BLaER1 treated with 17β-estradiol and CSF1 and Interleukin-3, amounts not matched to agents 10 nM and 100 nM (cell line): Measurements from ENCODE around the gene BRINP1.

Experiments
- H3K27ac ChIP-seq, 11 experiments: shearing (Covaris generic); formaldehyde crosslinking; 2 replicates each; pipeline ENCODE4 v1.8.1; 2022
- H3K27me3 ChIP-seq, 11 experiments: shearing (Covaris generic); formaldehyde crosslinking; 2 replicates each; pipeline ENCODE4 v1.8.1; 2022
- H3K36me3 ChIP-seq, 11 experiments: shearing (Covaris generic); formaldehyde crosslinking; 2 replicates each; pipeline ENCODE4 v1.8.1; 2022
- H3K4me1 ChIP-seq, 10 experiments: shearing (Covaris generic); formaldehyde crosslinking; 2 replicates each; pipeline ENCODE4 v1.8.1; 2022
- H3K4me2 ChIP-seq, 11 experiments: shearing (Covaris generic); formaldehyde crosslinking; 2 replicates each; pipeline ENCODE4 v1.8.1; 2022
- H3K4me3 ChIP-seq, 10 experiments: shearing (Covaris generic); formaldehyde crosslinking; 2 replicates each; pipeline ENCODE4 v1.8.1; 2022
- H3K9ac ChIP-seq, 11 experiments: shearing (Covaris generic); formaldehyde crosslinking; 2 replicates each; pipeline ENCODE4 v1.8.1; 2022
- H3K9me3 ChIP-seq, 11 experiments: shearing (Covaris generic); formaldehyde crosslinking; replicated peaks in 1 of 11; 2 replicates each; pipeline ENCODE4 v1.8.1; 2022
- H4K20me1 ChIP-seq, 11 experiments: shearing (Covaris generic); formaldehyde crosslinking; 2 replicates each; pipeline ENCODE4 v1.8.1; 2022
- Cebpa-rat ChIP-seq, 11 experiments: shearing (Covaris generic); IDR thresholded peaks; 2 replicates each; pipeline ENCODE4 v1.8.1; 2022

BRINP1 gene

GRCh38 chr9:119372951-119373350, 3.7 kb upstream of the BRINP1 start:
- H3K27me3 ChIP-seq, result no peaks in the 10 kb centered on the region
- no peaks in the 10 kb centered on the region for H3K4me1 ChIP-seq
- no peak for TF ChIP-seq Cebpa-rat (IDR thresholded peaks at IDR 0.05)
- no peak overlapping the region for H3K4me3 ChIP-seq
- H3K27ac ChIP-seq, result no peak overlapping the region
- no peak overlapping the region for H3K9ac ChIP-seq
- no peaks in the 10 kb centered on the region for H3K36me3 ChIP-seq
- H3K4me2 ChIP-seq, result no peak overlapping the region
- H3K9me3 ChIP-seq, result peaks cover 0 to 4% (median 0%) of the 10 kb centered on the region in 11 experiments; a peak in 1 of 22 replicates
- no peaks in the 10 kb centered on the region; a peak in 1 of 22 replicates for H4K20me1 ChIP-seq

GRCh38 chr9:119370816-119371215, 1.6 kb upstream of the BRINP1 start:
- H3K4me3 ChIP-seq, result no peak overlapping the region
- H3K9ac ChIP-seq, result no peak overlapping the region
- no peaks in the 10 kb centered on the region for H3K4me1 ChIP-seq
- H3K27ac ChIP-seq, result no peak overlapping the region
- H3K36me3 ChIP-seq, result no peaks in the 10 kb centered on the region
- no peak overlapping the region for H3K4me2 ChIP-seq
- H3K9me3 ChIP-seq, result peaks cover 0 to 4% (median 0%) of the 10 kb centered on the region in 11 experiments; a peak in 1 of 22 replicates
- no peaks in the 10 kb centered on the region for H4K20me1 ChIP-seq
- H3K27me3 ChIP-seq, result no peaks in the 10 kb centered on the region
- TF ChIP-seq Cebpa-rat (IDR thresholded peaks at IDR 0.05), result no peak

- Histone ChIP-seq H3K27ac (no peak overlapping the region), H3K9me3 (peaks cover 0 to 4% (median 0%) of the 10 kb centered on the region in 11 experiments; a peak in 1 of 22 replicates), H3K9ac (no peak overlapping the region), H3K4me3 (no peak overlapping the region), H3K4me1 (no peaks in the 10 kb centered on the region), H3K4me2 (no peak overlapping the region), H4K20me1 (no peaks in the 10 kb centered on the region), H3K27me3 (no peaks in the 10 kb centered on the region), H3K36me3 (no peaks in the 10 kb centered on the region)
- no peak for TF ChIP-seq Cebpa-rat (IDR thresholded peaks at IDR 0.05)
Measured at GRCh38 chr9:119369680-119370366, 588 bp upstream of the BRINP1 start.

- Histone ChIP-seq H3K27me3 (no peaks in the 10 kb centered on the region), H3K4me3 (no peak overlapping the region), H3K4me1 (no peaks in the 10 kb centered on the region), H3K9me3 (peaks cover 0 to 4% (median 0%) of the 10 kb centered on the region in 11 experiments; a peak in 1 of 22 replicates), H3K36me3 (no peaks in the 10 kb centered on the region), H4K20me1 (no peaks in the 10 kb centered on the region), H3K4me2 (no peak overlapping the region), H3K27ac (no peak overlapping the region), H3K9ac (no peak overlapping the region)
- no peak for TF ChIP-seq Cebpa-rat (IDR thresholded peaks at IDR 0.05)
Measured at GRCh38 chr9:119368179-119368578, 1.1 kb downstream of the BRINP1 start.

DNA sequence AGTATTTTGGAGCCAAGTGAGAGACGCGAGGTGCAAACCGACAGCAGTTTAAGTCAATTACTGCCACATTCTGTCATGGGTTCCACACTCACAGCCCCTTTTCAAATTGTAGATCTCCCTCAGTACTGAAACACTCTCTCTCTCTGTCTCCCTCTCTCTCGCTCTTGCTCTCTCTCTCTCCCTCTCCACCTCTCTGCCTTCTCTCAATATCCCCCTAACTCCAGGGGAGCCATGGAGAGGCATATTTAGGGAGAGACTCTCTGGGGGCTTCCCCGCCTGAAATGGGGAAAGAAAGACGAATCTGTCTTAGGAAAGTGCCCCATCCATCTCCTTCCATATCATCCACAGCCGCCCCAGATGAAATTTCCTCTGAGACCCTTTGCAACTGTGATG, 1.6 kb downstream of the BRINP1 start:
- Histone ChIP-seq H3K9me3 (peaks cover 0 to 4% (median 0%) of the 10 kb centered on the region in 11 experiments; a peak in 1 of 22 replicates), H3K27ac (no peak overlapping the region), H3K4me2 (no peak overlapping the region), H3K4me3 (no peak overlapping the region), H3K4me1 (no peaks in the 10 kb centered on the region), H4K20me1 (no peaks in the 10 kb centered on the region), H3K9ac (no peak overlapping the region), H3K36me3 (no peaks in the 10 kb centered on the region), H3K27me3 (no peaks in the 10 kb centered on the region)
- no peak for TF ChIP-seq Cebpa-rat (IDR thresholded peaks at IDR 0.05)

DNA sequence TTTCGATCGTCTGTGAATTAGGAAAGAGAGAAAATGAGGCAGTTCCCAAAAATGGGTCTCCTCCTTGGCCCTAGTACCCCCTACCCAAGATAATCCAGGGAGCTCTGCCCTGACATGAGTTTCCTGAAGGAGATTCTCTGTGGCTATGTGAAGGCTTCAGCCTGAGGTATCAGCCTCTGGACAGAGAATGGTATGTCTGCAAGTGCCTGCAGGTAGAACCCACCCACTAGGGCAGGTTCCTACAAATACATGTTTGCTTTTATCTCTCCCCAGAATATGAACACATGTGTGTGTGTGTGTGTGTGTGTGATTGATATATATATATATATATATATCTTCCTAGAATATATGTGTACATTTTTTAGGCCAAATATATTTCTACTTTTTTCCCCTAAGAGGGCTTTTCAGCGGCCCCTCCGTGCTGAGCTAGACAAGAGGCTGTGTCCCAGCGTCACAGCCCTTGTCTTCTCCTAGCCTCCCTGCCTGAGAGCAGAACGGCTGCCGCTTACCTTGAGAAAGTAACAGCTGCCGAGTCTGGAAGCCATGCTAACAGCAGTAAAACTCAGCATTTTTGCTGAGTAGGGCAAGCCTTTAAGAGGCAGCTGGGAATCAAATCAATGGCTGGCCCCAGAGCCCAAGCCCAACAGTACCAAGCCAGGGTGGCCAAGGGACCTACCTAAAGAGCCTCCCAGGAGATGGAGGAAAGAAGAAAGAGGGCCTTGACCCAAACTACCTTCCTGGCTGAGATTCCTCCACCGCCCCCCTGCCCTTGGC, 2.1 kb downstream of the BRINP1 start:
- Histone ChIP-seq H3K27ac (no peak overlapping the region), H3K4me2 (no peak overlapping the region), H4K20me1 (no peaks in the 10 kb centered on the region), H3K27me3 (no peaks in the 10 kb centered on the region), H3K4me1 (no peaks in the 10 kb centered on the region), H3K4me3 (no peak overlapping the region), H3K9me3 (peaks cover 0 to 4% (median 0%) of the 10 kb centered on the region in 11 experiments; a peak in 1 of 22 replicates), H3K9ac (no peak overlapping the region), H3K36me3 (no peaks in the 10 kb centered on the region)
- TF ChIP-seq Cebpa-rat (IDR thresholded peaks at IDR 0.05), result no peak

- H3K4me1 ChIP-seq, result no peaks in the 10 kb centered on the region
- TF ChIP-seq Cebpa-rat (IDR thresholded peaks at IDR 0.05), result no peak
- no peak overlapping the region for H3K4me2 ChIP-seq
Measured at GRCh38 chr9:119365291-119366027, 3.8 kb downstream of the BRINP1 start.

GRCh38 chr9:119360237-119360636, 9.0 kb downstream of the BRINP1 start:
- Histone ChIP-seq H3K9me3 (no peaks in the 10 kb centered on the region), H3K27me3 (no peaks in the 10 kb centered on the region), H3K27ac (no peak overlapping the region), H4K20me1 (no peaks in the 10 kb centered on the region), H3K36me3 (no peaks in the 10 kb centered on the region), H3K4me3 (no peak overlapping the region), H3K4me2 (no peak overlapping the region), H3K9ac (no peak overlapping the region), H3K4me1 (no peaks in the 10 kb centered on the region)
- no peak for TF ChIP-seq Cebpa-rat (IDR thresholded peaks at IDR 0.05)

More at GRCh38 chr9:119365291-119366027, 3.8 kb downstream of the BRINP1 start:
- Histone ChIP-seq H3K27ac (no peak overlapping the region), H3K9ac (no peak overlapping the region), H3K27me3 (no peaks in the 10 kb centered on the region), H3K36me3 (no peaks in the 10 kb centered on the region), H3K4me3 (no peak overlapping the region), H3K9me3 (peaks cover 0 to 4% (median 0%) of the 10 kb centered on the region in 11 experiments; a peak in 1 of 22 replicates), H4K20me1 (no peaks in the 10 kb centered on the region)
